ENCODE data around the gene GCH1.
A peak's percentile ranks its signal among the peaks of the same experiment; 100 is the strongest.
"Not testable (repeated sequence)": the region's sequence is repeated elsewhere in the genome, so short reads cannot be mapped to it uniquely, and the experiment has no call there.

GCH1 gene, protein sequence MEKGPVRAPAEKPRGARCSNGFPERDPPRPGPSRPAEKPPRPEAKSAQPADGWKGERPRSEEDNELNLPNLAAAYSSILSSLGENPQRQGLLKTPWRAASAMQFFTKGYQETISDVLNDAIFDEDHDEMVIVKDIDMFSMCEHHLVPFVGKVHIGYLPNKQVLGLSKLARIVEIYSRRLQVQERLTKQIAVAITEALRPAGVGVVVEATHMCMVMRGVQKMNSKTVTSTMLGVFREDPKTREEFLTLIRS

DNA sequence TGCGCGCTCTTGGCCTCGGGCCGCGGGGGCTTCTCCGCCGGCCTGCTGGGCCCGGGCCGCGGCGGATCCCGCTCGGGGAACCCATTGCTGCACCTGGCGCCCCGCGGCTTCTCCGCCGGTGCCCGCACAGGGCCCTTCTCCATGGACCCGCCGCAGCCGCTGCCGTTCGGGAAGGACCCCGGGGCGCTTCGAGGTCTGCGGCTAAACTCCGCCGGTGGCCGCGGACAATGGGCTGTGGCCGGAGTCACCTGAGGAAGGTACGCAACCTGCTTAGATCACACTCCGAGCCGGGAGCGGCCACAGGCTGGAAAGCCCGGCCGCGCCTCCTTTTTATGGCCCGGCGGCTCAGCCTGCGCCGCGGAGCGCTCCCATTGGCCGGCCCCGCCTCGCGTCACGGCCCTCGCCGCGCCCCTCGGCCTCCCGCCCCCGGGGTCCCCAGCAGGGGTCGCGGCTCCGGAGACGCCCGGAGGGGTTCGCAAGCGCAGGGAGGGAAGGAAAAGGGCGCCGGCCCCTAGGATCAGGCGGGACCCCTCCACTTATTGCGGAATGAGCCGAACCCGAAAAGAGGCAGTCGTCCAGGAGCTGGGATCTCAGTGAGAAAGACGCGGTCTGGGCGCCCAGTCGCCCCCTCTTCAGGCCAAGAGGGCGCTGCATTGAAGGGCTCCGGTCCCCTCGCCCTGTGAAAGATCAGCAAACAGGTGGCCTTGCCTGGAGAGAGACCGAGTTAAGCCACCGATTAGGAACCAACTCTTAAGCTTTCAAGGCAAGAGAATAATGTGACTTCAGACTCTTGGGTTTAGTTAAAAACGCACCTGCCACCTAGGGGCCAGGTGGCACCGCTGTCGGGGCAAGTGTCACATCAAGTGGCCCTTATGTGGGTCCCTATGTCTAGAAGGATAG is at the start of gene GCH1:
Gene GCH1 (minus strand): TSS at position 306 of the 900 bp plus-strand sequence. CDS start 163 bp downstream, at position 143.
- peak; percentile 64 to 72 for DNase-seq (ENCODE audit: low read depth in 2 of 2)

DNA sequence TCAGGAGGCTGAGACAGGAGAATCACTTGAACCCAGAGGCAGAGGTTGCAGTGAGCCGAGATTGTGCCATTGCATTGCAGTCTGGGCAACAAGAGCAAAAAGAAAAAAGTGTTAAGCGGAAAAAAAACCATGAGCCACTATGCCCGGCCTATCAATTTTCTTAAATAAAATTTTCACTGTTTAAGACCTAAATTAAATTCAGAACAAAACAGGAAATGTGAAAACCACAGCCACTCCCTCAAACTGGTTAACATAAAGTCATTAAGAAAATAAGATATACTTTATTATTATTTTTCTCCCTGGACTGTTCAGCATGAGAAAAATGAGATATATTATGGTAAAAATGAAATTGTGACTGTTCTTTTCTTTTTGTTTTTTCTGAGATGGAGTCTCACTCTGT is 44.6 kb upstream of the GCH1 start:
- DNase-seq (ENCODE audit: low read depth in 2 of 2) = no peak

DNA sequence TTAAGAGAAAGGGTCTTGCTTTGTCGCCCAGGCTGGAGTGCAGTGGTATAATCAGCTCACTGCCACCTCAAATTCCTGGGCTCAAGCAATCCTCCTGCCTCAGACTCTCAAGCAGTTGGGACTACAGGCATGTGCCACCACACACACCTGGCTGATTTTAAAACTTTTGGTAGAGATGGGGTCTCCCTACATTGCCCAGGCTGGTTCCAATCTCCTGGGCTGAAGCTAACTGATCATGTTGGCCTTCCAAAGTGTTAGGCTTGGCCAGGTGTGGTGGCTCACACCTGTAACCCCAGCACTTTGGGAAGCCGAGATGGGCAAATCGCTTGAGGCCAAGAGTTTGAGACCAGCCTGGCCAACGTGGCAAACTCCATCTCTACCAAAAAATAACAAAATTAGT is 43.9 kb upstream of the GCH1 start:
- DNase-seq (ENCODE audit: low read depth in 2 of 2) = no peak

DNA sequence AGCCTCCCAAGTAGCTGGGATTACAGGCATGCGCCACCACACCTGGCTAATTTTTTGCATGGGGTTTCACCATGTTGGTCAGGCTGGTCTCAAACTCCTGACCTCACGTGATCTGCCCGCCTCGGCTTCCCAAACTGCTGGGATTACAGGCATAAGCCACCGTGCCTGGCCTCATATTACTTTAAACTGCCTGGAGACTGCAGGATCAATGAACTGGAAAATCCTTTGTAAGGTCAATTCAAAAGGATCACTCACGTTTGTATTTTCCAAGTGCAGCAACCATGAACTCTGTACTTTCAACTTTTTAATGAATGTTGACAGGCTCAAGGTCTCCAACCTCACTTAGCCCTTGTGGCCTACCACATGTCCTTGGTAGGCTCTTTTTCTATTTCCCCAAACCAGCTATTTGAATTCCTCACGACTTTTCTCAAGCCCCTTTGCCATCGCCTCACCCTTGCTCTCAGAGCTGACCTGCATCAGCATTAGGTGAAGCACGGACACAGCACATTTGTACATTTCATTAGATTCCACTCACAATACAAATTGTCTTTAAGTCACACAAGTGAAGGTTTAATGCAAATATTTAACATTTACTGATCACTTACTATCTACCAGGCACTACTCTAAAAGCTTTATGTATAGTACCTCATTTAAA is 42.2 kb upstream of the GCH1 start:
- DNase-seq (ENCODE audit: low read depth in 2 of 2) = no peak

DNA sequence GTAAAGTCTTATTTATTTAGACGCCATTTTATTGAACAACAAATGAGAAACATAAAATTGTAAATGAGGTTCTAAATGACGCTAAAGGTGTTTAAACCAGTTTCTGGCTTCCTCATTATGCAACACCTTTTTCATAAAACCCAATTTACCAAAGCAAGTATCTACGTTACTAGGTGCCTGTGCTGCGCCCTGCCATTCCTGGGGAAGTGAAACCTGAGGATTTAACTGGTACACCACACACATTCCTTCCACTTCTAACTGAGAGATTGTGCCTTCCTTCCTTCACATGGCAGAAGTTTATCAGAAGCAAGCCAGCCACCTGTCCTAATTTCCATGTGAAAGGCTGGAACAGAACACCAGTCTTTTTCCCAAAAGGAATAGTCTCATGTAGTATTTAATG is 40.3 kb upstream of the GCH1 start:
- no peak for DNase-seq (ENCODE audit: low read depth in 2 of 2)

DNA sequence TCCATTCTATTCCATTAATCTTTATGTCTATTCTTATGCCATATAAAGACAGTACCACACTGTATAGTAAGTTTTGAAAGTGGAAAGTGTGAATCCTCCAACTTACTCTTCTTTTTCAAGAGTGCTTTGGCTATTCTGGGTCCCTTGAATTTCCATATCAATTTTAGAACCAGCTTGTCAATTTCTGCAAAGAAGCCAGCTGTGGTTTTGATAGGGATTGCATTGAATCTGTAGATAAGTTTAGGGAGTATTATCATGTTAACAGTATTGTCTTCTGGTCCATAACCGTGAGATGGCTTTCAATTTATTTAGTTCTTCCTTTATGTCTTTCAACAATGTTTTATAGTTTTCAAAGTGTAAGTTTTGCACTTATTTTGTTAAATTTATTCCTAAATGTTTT is 34.2 kb upstream of the GCH1 start:
- DNase-seq (ENCODE audit: low read depth in 2 of 2) = no peak

DNA sequence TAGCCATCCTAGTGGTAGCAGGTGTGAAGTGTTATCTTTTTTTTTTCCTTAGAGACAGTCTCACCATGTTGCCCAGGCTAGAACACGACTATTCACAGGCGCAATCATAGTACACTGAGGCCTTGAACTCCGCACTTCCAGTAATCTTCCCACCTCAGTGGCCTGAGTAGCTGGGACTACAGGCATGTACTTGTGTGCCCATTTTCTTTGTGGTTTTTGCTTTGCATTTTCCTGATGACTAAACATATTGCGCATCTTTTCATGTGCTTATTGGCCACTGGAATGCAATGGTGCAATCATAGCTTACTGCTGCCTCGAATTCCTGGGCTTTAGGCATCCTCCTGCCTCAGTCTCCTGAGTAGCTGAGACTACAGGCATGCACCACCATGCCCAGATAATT is 33.3 kb upstream of the GCH1 start:
- no peak for DNase-seq (ENCODE audit: low read depth in 2 of 2)

DNA sequence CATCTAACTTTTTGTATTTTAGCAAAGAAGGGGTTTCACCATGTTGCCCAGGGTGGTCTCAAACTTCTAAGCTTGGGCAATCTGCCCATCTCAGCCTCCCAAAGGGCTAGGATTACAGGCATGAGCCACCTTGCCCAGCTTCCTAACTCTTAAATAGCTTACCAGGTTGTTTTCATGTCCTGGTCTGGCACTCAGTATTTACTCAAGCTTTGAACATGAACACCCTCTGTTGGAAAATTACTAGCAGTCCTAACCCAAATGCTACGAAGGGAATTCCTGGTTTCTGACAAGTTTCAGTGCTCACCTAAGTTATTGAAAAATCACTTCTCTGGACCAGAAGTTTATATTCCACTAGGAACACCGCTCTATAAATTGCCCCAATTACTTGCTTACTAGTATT is 32.5 kb upstream of the GCH1 start:
- DNase-seq (ENCODE audit: low read depth in 2 of 2) = no peak

DNA sequence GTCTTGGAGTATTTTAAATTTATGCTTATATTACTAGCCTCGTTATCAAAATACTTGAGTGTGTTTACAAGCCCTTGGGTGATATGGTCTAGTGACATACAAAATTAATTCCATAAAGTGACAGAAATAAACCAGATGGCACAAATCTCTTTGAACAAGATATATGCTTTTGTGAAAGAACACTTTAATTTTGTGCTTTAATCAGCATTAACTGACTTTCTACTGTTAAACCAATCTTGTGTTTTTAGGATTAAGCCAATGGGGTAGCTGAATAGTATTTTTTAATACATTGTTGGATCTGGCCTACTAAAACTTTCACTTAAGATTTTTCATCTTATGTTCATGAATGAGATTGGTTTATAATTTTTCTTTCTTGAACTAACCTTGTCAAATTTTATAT is 30.4 kb upstream of the GCH1 start:
- no peak for DNase-seq (ENCODE audit: low read depth in 2 of 2)

DNA sequence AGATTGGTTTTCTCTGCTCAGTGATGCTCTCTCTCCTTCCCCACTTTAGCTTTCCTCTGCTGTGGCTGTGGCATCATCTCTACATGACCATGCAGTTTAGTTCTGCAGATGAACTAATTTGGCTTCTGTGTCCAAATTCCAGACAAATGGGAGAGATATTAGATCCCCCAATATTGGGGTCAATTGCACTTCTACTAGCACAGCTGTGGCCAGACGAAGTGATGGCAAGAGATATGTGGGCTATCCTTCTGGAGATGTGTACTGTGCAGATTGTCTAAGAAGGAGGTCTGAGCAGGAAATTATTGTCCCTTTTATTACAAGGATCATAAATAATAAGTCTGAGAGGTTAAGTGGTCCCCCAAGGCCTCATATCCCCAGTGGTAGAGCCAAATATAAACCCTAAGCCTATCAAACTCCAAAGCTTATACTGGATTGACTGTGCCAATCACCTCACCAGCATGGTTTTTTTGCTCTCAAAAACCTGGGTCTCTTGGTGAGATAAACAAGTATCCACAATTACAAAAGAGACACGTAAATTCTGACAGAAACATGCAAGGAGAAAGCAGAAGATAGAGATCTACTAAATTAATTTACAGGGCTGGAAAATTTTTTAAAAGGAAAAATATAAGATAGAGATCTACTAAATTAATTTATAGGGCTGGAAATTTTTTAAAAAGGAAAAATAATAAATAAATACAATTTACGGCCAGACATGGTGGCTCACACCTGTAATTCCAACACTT is 29.1 kb upstream of the GCH1 start:
- no peak for DNase-seq (ENCODE audit: low read depth in 2 of 2)

DNA sequence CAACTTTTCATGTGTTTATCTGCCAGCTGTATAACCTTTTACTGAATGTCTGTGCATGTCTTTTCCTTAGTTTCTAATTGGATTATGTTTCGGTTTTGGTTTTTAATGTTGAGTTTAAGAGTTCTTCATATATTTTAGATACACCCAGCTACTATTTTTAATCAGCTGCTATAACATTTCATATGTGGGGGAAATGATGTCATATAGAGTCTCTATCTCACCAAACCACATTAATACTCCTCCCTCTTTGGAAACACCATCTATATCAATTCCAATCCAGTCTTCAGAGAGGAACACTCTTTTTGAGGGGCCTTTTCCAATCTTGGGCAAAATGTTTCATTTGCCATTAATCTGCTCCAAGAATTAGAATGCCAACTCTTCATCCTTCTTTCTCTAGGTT is 28.5 kb upstream of the GCH1 start:
- DNase-seq (ENCODE audit: low read depth in 2 of 2) = no peak

DNA sequence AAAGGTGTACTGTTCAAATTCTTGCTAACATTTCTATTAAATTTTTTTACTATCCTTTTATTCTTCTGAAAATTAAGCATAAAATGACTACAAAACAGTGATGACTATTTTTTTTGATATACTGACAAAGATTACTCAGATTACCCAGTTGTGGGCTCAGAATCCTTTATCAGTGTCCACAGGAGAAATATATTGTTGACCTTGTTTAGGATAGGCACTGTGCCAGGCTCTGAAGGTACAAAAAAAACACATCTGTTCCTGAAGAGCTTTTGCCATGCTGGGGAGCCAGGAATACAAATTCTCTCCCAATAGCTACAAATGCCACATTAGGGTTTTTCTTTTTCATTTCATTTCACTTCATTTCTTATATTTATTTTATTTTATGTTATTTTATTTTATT is 26.9 kb upstream of the GCH1 start:
- DNase-seq (ENCODE audit: low read depth in 2 of 2) = no peak

DNA sequence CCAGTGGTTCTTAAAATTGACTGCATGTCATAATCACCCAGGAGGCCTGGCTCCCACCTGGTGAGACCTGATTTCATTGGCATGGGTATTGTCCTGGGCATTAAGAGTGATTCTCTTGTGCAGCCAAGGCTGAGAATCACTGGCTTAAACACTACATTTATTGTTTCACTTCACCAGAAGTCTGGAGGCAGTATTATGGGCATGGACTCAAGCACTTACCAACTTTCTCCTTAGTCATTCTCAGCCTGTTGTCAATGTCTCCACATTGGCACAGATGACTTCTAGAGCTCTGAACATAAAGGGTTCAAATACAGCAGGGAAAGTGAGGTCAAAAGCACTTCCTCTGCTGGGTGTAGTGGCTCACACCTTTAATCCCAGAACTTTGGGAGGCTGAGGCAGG is 25.6 kb upstream of the GCH1 start:
- no peak for DNase-seq (ENCODE audit: low read depth in 2 of 2)

DNA sequence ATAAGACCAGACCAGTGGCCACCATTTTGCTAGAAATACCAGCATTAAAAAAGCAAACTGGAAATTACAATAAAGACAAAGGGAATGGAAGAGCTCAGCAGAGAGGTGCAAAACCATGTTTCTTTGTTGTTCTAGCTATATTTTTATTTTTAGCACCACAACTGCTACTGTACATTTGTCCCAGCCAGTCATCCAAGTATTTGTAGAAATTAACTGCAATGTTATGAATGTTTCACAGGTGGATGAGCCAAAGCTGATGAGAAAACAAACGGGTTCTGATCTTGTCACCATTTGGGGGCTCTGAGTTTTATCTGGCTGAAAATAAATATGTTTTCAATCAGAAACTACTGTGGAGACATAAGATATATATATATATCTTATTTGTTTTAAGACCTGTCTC is 24.9 kb upstream of the GCH1 start:
- DNase-seq (ENCODE audit: low read depth in 2 of 2) = no peak

DNA sequence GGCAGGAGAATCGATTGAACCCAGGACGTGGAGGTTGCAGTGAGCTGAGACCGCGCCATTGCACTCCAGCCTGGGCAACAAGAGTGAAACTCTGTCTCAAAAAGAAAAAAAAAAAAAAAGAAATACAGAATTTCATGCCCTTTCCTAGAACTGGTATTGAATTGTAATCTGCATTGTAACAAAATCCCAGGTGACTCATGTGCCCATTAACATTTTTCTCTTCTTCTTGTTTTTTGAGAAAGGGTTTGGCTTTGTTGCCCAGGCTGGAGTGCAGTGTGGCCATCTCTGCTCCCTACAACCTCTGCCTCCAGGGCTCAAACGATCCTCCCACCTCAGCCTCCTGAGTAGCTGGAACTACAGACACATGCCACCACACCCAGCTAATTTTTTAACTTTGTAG is 23.9 kb upstream of the GCH1 start:
- not testable (repeated sequence) for DNase-seq (ENCODE audit: low read depth in 2 of 2)

DNA sequence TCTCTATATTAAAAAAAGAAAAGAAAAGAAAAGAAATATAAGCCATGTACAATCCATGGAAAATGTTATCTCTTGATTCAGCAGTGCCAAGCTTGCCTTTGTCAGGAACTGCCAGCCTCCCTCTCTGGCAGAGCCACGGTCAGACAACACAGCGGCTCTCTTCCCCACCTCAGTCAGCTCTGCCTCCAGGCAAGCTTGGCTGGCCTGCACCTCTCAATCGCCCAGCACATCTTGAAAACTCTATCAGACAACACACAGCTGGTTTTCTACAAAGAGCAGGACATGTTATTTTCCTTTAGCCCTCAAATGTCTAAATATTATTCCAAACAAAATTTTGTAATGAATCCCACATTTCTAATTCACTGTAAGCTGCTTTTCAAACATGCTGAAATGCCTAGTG is 20.0 kb upstream of the GCH1 start:
- no peak for DNase-seq (ENCODE audit: low read depth in 2 of 2)

DNA sequence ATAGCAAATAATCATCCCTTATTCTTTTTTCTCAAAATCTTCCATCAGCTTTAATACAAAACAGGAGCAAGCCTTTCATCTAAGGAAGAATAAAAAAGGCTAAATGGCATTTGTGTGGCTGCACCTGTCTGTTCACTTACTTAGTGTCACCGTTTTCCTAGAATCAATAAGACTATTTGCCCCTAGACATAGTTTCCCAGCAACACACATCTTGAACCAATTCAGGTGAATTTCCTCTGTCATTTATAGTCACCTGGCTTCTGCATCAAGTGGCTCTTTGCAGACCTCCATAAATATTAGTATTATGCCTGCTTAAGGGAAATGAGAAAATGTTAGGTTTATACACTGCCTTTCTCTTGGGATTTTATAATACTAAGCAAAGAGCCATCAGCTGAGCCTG is 17.4 kb upstream of the GCH1 start:
- no peak for DNase-seq (ENCODE audit: low read depth in 2 of 2)

DNA sequence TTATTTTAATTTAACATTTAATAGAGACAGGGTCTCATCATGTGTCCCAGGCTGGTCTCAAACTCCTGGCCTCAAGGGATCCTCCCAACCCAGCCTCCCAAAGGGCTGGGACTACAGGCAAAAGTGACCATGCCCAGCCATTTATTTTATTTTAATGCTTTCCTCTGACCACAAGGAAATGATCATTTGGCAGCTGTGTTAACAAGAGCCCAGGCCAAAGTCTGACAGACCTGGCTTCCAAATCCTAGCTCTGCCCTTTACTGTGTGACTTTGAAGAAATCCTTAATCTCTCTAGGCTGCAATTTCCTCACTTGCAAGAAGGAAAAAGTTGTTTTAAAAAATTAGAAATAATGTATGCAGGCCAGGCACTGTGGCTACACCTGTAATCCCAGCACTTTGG is 16.7 kb upstream of the GCH1 start:
- no peak for DNase-seq (ENCODE audit: low read depth in 2 of 2)

DNA sequence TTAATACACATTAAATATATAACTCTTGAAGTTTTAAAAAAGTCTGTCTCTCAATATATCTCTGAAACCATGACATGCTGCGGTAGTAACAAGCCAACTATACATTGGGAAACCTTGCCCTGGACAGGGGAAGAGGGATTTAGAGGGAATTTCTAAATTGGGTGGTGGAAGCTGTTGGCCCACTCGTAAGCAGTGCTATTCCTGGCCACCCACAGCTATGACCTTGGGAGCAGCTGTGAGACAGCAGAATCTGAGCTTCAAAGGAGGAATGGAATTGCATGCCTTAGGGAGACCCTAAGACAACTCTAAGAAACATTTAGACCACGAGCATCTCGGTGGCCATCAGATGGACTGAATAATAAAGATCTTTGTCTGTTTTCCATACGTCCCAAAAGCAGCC is 15.8 kb upstream of the GCH1 start:
- DNase-seq (ENCODE audit: low read depth in 2 of 2) = no peak

DNA sequence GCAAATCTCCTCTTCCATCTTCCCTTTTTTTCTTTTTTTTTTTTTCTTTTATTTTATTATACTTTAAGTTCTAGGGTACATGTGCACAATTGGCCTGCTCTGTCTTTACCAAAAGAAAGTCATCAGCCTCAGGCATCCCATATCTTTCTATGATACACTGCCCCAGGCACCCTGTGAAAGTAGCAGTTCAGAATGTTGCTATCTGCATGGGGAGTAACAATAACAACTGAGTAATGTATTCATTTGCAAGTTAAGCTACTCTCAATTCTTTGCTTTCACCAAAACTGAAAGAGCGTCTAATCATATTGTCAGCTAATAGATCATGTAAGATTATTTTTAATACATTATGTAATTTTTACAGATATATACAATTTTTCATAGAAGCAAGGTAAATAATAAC is 13.5 kb upstream of the GCH1 start:
- no peak for DNase-seq (ENCODE audit: low read depth in 2 of 2)

DNA sequence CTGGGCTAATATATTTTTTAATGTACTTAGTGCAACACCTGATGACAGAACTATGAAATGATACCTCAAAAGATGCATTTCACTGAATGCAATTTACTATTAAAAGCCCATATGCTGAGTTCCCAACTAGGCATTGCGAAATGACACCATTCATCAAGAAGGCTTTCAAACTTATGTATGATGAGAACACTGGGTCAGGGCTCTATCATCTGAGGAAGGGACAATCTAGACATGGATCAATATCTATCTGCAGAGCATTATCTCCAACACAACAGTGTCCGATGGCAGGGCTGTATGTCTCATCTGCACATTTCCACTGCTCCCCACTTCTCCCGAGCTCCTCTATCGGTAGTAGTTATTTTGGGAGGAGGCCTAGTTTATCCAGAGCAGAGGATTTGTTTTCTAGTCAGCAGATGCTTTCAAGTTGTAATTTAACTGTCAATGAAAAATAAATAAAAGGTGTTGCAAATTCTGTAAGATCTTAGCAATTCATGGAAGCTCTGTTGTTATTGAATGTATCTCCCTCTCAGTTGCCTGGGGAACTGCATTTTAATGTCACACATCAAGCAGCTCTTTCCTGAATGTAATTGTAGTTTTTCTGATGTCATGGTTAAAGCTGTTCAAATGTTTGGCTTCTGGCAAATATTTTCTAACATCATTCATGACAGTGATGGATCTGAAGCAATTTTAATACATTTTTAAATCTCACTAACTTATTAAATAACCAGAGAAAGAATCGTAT is 7.4 kb upstream of the GCH1 start:
- DNase-seq (ENCODE audit: low read depth in 2 of 2) = no peak

Data from stimulated activated CD4-positive, alpha-beta T cell treated with anti-CD3 and anti-CD28 coated beads, Interleukin-1b, Interleukin-23, amount 100 ng/mL, for 4 hours (primary cell).